ENCODE measurements around the gene RNF207. TPM values are rescaled to one million over a fixed set of nuclear protein-coding genes. Genes with fewer than 3 reads are reported as not detected.
"Not testable (repeated sequence)": the region's sequence is repeated elsewhere in the genome, so short reads cannot be mapped to it uniquely, and the experiment has no call there.

RNF207 gene
- polyA plus RNA-seq, 1 donor from 2014 or later = 3.5 TPM

DNA sequence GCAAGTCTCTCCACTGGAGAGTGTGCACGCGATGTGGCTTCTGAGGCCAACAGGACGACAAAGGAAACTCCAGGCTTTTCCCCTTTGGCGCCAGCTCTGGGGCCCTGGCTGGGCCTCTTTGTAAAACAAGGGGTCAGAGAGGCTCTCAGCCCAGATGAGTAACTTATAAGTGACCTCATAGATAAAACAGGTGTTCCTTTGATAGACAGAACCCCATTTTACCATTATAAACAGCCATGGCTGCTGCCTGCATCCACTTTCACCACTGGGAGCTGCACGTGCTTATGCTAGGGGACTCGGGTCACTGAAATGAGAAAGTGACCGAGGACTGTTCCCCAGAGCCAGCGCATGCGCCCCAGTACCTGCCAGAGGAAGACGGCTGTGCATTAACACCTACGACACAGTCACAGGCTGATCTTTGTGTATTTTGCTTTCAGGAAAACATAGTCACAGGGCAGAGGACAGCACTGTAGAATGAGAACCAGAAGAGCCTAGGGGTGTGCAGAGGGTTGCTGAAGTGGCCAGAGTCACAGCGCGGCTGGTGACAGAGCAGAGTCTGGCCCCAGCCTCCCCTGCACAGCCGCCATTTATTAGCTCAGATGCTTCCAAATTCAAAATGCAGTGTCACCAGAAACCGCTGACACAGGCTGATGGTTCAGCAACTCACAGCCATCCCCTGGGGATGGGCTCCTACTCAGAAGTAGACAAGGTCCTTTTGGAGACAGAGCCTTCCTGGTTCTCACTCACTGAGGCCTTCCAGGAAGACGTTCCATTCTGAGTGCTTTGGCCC is 12.7 kb downstream of the RNF207 start:
- no peaks in the 10 kb centered on the region for H4K20me1 ChIP-seq (ENCODE audit: insufficient read depth)
- TF ChIP-seq, protein P1, sequence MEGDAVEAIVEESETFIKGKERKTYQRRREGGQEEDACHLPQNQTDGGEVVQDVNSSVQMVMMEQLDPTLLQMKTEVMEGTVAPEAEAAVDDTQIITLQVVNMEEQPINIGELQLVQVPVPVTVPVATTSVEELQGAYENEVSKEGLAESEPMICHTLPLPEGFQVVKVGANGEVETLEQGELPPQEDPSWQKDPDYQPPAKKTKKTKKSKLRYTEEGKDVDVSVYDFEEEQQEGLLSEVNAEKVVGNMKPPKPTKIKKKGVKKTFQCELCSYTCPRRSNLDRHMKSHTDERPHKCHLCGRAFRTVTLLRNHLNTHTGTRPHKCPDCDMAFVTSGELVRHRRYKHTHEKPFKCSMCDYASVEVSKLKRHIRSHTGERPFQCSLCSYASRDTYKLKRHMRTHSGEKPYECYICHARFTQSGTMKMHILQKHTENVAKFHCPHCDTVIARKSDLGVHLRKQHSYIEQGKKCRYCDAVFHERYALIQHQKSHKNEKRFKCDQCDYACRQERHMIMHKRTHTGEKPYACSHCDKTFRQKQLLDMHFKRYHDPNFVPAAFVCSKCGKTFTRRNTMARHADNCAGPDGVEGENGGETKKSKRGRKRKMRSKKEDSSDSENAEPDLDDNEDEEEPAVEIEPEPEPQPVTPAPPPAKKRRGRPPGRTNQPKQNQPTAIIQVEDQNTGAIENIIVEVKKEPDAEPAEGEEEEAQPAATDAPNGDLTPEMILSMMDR (IDR thresholded peaks at IDR 0.05; ENCODE audit: poor library complexity, severe bottlenecking) = no peak
- TF ChIP-seq MXI1 (conservative IDR thresholded peaks at IDR 0.05; ENCODE audit: poor library complexity, severe bottlenecking) = no peak
- no peak for TF ChIP-seq EP300 (conservative IDR thresholded peaks at IDR 0.05; ENCODE audit: poor library complexity, severe bottlenecking)
- no peak for TF ChIP-seq POLR2AphosphoS5 (IDR thresholded peaks at IDR 0.05)
- no peak for TF ChIP-seq SMC3 (conservative IDR thresholded peaks at IDR 0.05; ENCODE audit: poor library complexity)
- TF ChIP-seq TAF1 (IDR thresholded peaks at IDR 0.05; ENCODE audit: low read depth) = no peak
- no peak for TF ChIP-seq RAD21 (conservative IDR thresholded peaks at IDR 0.05)
- TF ChIP-seq, protein P2, sequence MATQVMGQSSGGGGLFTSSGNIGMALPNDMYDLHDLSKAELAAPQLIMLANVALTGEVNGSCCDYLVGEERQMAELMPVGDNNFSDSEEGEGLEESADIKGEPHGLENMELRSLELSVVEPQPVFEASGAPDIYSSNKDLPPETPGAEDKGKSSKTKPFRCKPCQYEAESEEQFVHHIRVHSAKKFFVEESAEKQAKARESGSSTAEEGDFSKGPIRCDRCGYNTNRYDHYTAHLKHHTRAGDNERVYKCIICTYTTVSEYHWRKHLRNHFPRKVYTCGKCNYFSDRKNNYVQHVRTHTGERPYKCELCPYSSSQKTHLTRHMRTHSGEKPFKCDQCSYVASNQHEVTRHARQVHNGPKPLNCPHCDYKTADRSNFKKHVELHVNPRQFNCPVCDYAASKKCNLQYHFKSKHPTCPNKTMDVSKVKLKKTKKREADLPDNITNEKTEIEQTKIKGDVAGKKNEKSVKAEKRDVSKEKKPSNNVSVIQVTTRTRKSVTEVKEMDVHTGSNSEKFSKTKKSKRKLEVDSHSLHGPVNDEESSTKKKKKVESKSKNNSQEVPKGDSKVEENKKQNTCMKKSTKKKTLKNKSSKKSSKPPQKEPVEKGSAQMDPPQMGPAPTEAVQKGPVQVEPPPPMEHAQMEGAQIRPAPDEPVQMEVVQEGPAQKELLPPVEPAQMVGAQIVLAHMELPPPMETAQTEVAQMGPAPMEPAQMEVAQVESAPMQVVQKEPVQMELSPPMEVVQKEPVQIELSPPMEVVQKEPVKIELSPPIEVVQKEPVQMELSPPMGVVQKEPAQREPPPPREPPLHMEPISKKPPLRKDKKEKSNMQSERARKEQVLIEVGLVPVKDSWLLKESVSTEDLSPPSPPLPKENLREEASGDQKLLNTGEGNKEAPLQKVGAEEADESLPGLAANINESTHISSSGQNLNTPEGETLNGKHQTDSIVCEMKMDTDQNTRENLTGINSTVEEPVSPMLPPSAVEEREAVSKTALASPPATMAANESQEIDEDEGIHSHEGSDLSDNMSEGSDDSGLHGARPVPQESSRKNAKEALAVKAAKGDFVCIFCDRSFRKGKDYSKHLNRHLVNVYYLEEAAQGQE (IDR thresholded peaks at IDR 0.05; ENCODE audit: borderline replicate concordance) = no peak
- no peak for TF ChIP-seq EZH2 (IDR thresholded peaks at IDR 0.05; ENCODE audit: borderline replicate concordance, insufficient read depth, low read length, poor library complexity, severe bottlenecking)
- H3K27me3 ChIP-seq (ENCODE audit: insufficient read depth, low read depth, low read length) = no peaks in the 10 kb centered on the region
- no peak overlapping the region for H3K27ac ChIP-seq (ENCODE audit: low read length)
- no peak overlapping the region for H3K9ac ChIP-seq (ENCODE audit: low read length)
- H3K36me3 ChIP-seq (ENCODE audit: insufficient read depth, low read length) = no peaks in the 10 kb centered on the region
- no peak overlapping the region for H3K4me3 ChIP-seq (ENCODE audit: low read length)
- H3K9me2 ChIP-seq (ENCODE audit: insufficient read depth, low read length) = no peaks in the 10 kb centered on the region
- no peaks in the 10 kb centered on the region for H3K79me2 ChIP-seq (replicated peaks; ENCODE audit: insufficient read depth, low read length)
- no peak overlapping the region for H3K4me2 ChIP-seq (ENCODE audit: low read length)
- no peaks in the 10 kb centered on the region for H3K9me3 ChIP-seq (ENCODE audit: low read length)
- H3F3A ChIP-seq (ENCODE audit: insufficient read depth, low read length, poor library complexity, severe bottlenecking) = no peaks in the 10 kb centered on the region
- H2AFZ ChIP-seq (ENCODE audit: low read depth, low read length) = no peak overlapping the region

DNA sequence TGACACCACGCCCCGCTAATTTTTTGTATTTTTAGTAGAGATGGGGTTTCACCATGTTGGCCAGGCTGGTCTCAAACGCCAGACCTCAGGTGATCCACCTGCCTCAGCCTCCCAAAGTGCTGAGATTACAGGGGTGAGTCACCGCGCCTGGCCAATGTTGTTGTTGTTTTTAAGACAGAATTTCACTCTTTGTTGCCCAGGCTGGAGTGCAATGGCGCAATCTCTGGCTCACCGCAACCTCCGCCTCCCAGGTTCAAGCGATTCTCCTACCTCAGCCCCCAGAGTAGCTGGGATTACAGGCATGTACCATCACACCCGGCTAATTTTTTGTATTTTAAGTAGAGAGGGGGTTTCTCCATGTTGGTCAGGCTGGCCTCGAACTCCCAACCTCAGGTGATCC is 13.7 kb downstream of the RNF207 start:
- H3K4me3 ChIP-seq (ENCODE audit: low read length); H4K20me1 ChIP-seq (ENCODE audit: insufficient read depth); H3K27ac ChIP-seq (ENCODE audit: low read length); H3K9ac ChIP-seq (ENCODE audit: low read length); H3K27me3 ChIP-seq (ENCODE audit: insufficient read depth, low read depth, low read length); H3K9me2 ChIP-seq (ENCODE audit: insufficient read depth, low read length); H3K4me2 ChIP-seq (ENCODE audit: low read length); H3K36me3 ChIP-seq (ENCODE audit: insufficient read depth, low read length); H3F3A ChIP-seq (ENCODE audit: insufficient read depth, low read length, poor library complexity, severe bottlenecking); H3K79me2 ChIP-seq (replicated peaks; ENCODE audit: insufficient read depth, low read length); H3K9me3 ChIP-seq (ENCODE audit: low read length); H2AFZ ChIP-seq (ENCODE audit: low read depth, low read length): not testable (repeated sequence)
